Breast epithelium (tissue), 3 donors: ENCODE data around the gene PWWP2B.

Source experiments
- CTCF ChIP-seq, 3 donors: fragments of 450-650 bp; IDR thresholded peaks; one replicate each; pipeline ENCODE4 v1.5.1; 2016 to 2017; ENCODE audit warnings: antibody characterized with exemption in 3 of 3, mild to moderate bottlenecking in 3 of 3, moderate library complexity in 3 of 3
- POLR2AphosphoS5 ChIP-seq, 3 donors: sonication (generic); formaldehyde crosslinking; IDR thresholded peaks; one replicate each; pipeline ENCODE4 v1.6.1; 2017; ENCODE audit warnings: antibody characterized with exemption in 3 of 3

- TF ChIP-seq CTCF (IDR thresholded peaks at IDR 0.05): no peak
- no peak for TF ChIP-seq POLR2AphosphoS5 (IDR thresholded peaks at IDR 0.05)
These were observed 8.0 kb downstream of the PWWP2B start for GRCh38 chr10:132404911-132405462.
